ENCODE results near the gene USP30.

Gene USP30

DNA sequence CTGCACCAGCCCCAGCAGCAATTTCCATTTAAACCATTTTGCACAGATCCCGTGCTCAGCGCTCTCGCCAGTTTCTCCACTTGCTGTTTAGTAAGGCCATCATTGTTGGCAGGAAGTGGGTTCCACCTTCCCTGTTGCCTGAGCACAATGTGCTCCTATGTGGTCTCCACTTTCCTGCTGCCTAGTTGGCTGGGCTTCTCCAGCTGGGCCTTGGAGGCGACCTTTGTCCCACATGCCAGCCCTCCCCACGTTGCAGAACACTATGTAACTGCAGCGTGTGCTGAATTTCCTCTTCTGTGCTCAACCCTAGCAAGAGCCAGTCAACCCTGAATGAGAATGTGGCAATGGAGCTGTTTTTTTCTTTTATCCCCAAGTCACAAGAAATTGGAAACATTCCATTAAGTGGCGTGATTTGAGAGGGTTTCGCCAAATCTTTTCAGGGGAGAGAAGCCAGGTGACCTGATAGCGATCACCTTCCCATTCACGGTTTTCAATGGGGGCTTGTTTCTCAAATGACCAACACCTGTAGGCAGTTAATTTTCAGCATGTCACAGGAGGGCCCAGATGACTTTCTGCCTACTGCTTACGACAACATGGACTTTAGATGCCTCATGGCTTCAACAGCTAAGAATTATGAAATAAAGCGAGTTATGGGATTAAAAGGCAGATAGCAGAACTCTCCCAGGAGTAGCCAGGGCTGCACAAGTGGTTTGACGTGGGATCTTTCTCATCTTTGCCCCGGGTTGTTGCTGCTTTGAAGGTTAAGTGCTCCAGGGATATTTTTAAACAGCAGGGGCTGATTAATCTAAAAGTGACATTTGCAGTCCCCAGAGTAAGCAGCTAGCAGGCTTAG, 63.6 kb downstream of the USP30 start, which contains the start of gene ACACB:
Gene ACACB, plus strand, starts transcription at position 830 of the 853 bp plus-strand sequence. CDS start 22,819 bp downstream, outside the sequence.
- no peaks in the 10 kb centered on the region for H3K36me3 ChIP-seq (ENCODE audit: control insufficient read depth in 1 of 2, insufficient read depth in 2 of 2, low read length in 2 of 2)
- H3K4me3 ChIP-seq (ENCODE audit: low read depth in 1 of 2, low read length in 2 of 2), result peak within 1 kb of the TSS; percentile 33 to 35
- H3K4me1 ChIP-seq (ENCODE audit: control insufficient read depth in 1 of 2, insufficient read depth in 2 of 2, low read length in 2 of 2), result peaks cover 17 to 56% of the 10 kb centered on the region in 2 donors
- H3K27me3 ChIP-seq (ENCODE audit: low read depth, low read length), result no peaks in the 10 kb centered on the region
- H3K9me3 ChIP-seq (ENCODE audit: control insufficient read depth in 1 of 2, low read length in 2 of 2), result no peaks in the 10 kb centered on the region
- peak within 1 kb of the TSS; percentile 93 for H3K27ac ChIP-seq (ENCODE audit: low read length)

- H3K36me3 ChIP-seq (ENCODE audit: control insufficient read depth in 1 of 2, insufficient read depth in 2 of 2, low read length in 2 of 2), result no peaks in the 10 kb centered on the region
- H3K27ac ChIP-seq (ENCODE audit: low read length), result peak overlapping the region; percentile 93
- peak overlapping the region; percentile 33 to 35 for H3K4me3 ChIP-seq (ENCODE audit: low read depth in 1 of 2, low read length in 2 of 2)
- H3K4me1 ChIP-seq (ENCODE audit: control insufficient read depth in 1 of 2, insufficient read depth in 2 of 2, low read length in 2 of 2), result peaks cover 17 to 56% of the 10 kb centered on the region in 2 donors
- H3K9me3 ChIP-seq (ENCODE audit: control insufficient read depth in 1 of 2, low read length in 2 of 2), result no peaks in the 10 kb centered on the region
- no peaks in the 10 kb centered on the region for H3K27me3 ChIP-seq (ENCODE audit: low read depth, low read length)
Observed at GRCh38 chr12:109116611-109116949, 64.2 kb downstream of the USP30 start.

DNA sequence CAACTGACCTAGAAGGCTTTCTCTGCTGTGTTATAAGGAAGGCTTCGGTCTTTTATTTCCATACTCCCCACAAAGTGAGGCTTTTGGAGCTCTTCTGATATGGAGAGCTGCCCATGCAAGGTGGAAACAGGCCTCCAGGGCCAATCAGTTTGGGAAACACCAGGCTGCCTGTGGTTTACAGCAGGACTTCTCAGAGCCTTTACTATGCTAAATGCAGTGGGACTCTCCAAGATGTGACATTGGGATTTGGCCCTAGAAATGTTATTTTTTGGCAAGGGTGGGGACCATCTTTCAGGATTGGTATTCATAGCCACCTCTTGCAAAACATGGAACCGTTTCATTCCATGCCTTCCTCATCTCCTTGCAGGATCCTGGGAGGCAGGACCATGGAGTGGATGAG, 67.7 kb downstream of the USP30 start:
- no peak overlapping the region for H3K4me3 ChIP-seq (ENCODE audit: low read depth in 1 of 2, low read length in 2 of 2)
- H3K4me1 ChIP-seq (ENCODE audit: control insufficient read depth in 1 of 2, insufficient read depth in 2 of 2, low read length in 2 of 2), result peaks cover 16 to 32% of the 10 kb centered on the region in 2 donors
- no peaks in the 10 kb centered on the region for H3K9me3 ChIP-seq (ENCODE audit: control insufficient read depth in 1 of 2, low read length in 2 of 2)
- no peaks in the 10 kb centered on the region for H3K27me3 ChIP-seq (ENCODE audit: low read depth, low read length)
- H3K36me3 ChIP-seq (ENCODE audit: control insufficient read depth in 1 of 2, insufficient read depth in 2 of 2, low read length in 2 of 2), result no peaks in the 10 kb centered on the region
- no peak overlapping the region for H3K27ac ChIP-seq (ENCODE audit: low read length)

GRCh38 chr12:109120557-109120956, 68.2 kb downstream of the USP30 start:
- Histone ChIP-seq H3K4me3 (ENCODE audit: low read depth in 1 of 2, low read length in 2 of 2) (no peak overlapping the region), H3K27ac (ENCODE audit: low read length) (no peak overlapping the region), H3K27me3 (ENCODE audit: low read depth, low read length) (no peaks in the 10 kb centered on the region), H3K9me3 (ENCODE audit: control insufficient read depth in 1 of 2, low read length in 2 of 2) (no peaks in the 10 kb centered on the region), H3K36me3 (ENCODE audit: control insufficient read depth in 1 of 2, insufficient read depth in 2 of 2, low read length in 2 of 2) (no peaks in the 10 kb centered on the region), H3K4me1 (ENCODE audit: control insufficient read depth in 1 of 2, insufficient read depth in 2 of 2, low read length in 2 of 2) (peaks cover 12 to 28% of the 10 kb centered on the region in 2 donors)

- H3K36me3 ChIP-seq (ENCODE audit: control insufficient read depth in 1 of 2, insufficient read depth in 2 of 2, low read length in 2 of 2), result no peaks in the 10 kb centered on the region
- H3K4me1 ChIP-seq (ENCODE audit: control insufficient read depth in 1 of 2, insufficient read depth in 2 of 2, low read length in 2 of 2), result peaks cover 3 to 19% of the 10 kb centered on the region in 2 donors
- H3K27ac ChIP-seq (ENCODE audit: low read length), result no peak overlapping the region
- no peaks in the 10 kb centered on the region for H3K27me3 ChIP-seq (ENCODE audit: low read depth, low read length)
- no peak overlapping the region for H3K4me3 ChIP-seq (ENCODE audit: low read depth in 1 of 2, low read length in 2 of 2)
- no peaks in the 10 kb centered on the region for H3K9me3 ChIP-seq (ENCODE audit: control insufficient read depth in 1 of 2, low read length in 2 of 2)
Observed at GRCh38 chr12:109121346-109121880, 69.0 kb downstream of the USP30 start.

DNA sequence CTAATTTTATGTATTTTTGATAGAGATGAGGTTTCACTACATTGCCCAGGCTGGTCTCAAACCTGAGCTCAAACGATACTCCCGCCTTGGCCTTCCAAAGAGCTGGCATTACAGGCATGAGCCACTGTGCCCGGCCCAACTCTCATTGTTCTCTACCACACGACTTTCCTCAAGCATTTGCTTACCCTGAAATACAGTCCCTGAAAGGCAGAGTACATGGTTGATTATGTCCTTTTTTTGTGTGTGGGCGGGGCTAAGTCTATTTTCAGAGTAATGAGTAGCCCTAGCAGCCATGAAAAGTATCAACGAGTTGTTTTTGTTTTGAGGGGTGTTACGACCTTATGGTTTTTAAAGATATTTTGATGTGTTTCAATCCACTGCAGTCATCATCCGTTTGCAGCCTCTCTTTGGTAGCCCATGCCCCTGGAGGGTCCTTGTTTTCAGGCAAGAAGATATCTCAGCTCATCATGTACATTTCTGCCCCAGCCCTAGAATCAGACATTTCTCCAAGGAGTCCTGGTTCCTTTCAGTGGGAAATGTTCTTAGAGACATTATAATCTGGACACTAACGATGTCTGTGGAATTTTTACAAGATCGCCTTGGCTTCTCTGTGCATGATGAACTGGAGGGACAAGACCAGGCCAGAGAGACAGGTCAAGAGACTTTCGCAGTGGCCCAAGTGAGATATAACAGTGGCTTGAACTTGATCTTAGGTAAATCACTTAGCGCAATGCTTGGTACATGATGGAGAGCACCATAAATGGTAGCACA, 72.7 kb downstream of the USP30 start:
- Histone ChIP-seq H3K27ac (ENCODE audit: low read length) (no peak overlapping the region), H3K9me3 (ENCODE audit: control insufficient read depth in 1 of 2, low read length in 2 of 2) (no peaks in the 10 kb centered on the region), H3K27me3 (ENCODE audit: low read depth, low read length) (no peaks in the 10 kb centered on the region), H3K4me3 (ENCODE audit: low read depth in 1 of 2, low read length in 2 of 2) (no peak overlapping the region), H3K36me3 (ENCODE audit: control insufficient read depth in 1 of 2, insufficient read depth in 2 of 2, low read length in 2 of 2) (no peaks in the 10 kb centered on the region), H3K4me1 (ENCODE audit: control insufficient read depth in 1 of 2, insufficient read depth in 2 of 2, low read length in 2 of 2) (peaks cover 0 to 15% of the 10 kb centered on the region in 2 donors)

GRCh38 chr12:109125791-109126190, 73.4 kb downstream of the USP30 start:
- no peaks in the 10 kb centered on the region for H3K9me3 ChIP-seq (ENCODE audit: control insufficient read depth in 1 of 2, low read length in 2 of 2)
- H3K4me3 ChIP-seq (ENCODE audit: low read depth in 1 of 2, low read length in 2 of 2), result no peak overlapping the region
- peaks cover 0 to 12% of the 10 kb centered on the region in 2 donors for H3K4me1 ChIP-seq (ENCODE audit: control insufficient read depth in 1 of 2, insufficient read depth in 2 of 2, low read length in 2 of 2)
- no peaks in the 10 kb centered on the region for H3K27me3 ChIP-seq (ENCODE audit: low read depth, low read length)
- H3K27ac ChIP-seq (ENCODE audit: low read length), result no peak overlapping the region
- H3K36me3 ChIP-seq (ENCODE audit: control insufficient read depth in 1 of 2, insufficient read depth in 2 of 2, low read length in 2 of 2), result no peaks in the 10 kb centered on the region

DNA sequence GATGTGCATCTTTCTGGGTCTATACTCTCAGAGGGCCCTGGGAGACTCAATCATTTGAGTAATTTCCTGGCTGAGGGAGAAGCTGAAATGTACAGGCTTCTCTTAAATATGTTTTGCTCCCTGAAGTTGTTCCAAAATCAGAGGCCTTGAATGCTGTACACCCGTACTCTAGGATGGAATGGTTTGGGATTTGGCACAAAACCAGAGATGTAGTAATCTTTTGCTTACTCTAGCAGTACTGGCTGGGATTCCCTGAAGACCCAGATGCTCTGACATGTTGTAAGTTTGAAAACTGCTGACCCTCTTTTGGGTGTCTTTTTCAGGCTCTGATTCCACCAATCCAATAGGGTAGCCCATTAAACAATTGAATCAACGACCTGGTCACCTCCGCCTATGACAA, 74.4 kb downstream of the USP30 start:
- no peak overlapping the region for H3K4me3 ChIP-seq (ENCODE audit: low read depth in 1 of 2, low read length in 2 of 2)
- no peaks in the 10 kb centered on the region for H3K27me3 ChIP-seq (ENCODE audit: low read depth, low read length)
- peaks cover 0 to 12% of the 10 kb centered on the region in 2 donors for H3K4me1 ChIP-seq (ENCODE audit: control insufficient read depth in 1 of 2, insufficient read depth in 2 of 2, low read length in 2 of 2)
- H3K36me3 ChIP-seq (ENCODE audit: control insufficient read depth in 1 of 2, insufficient read depth in 2 of 2, low read length in 2 of 2), result no peaks in the 10 kb centered on the region
- H3K27ac ChIP-seq (ENCODE audit: low read length), result no peak overlapping the region
- H3K9me3 ChIP-seq (ENCODE audit: control insufficient read depth in 1 of 2, low read length in 2 of 2), result no peaks in the 10 kb centered on the region

DNA sequence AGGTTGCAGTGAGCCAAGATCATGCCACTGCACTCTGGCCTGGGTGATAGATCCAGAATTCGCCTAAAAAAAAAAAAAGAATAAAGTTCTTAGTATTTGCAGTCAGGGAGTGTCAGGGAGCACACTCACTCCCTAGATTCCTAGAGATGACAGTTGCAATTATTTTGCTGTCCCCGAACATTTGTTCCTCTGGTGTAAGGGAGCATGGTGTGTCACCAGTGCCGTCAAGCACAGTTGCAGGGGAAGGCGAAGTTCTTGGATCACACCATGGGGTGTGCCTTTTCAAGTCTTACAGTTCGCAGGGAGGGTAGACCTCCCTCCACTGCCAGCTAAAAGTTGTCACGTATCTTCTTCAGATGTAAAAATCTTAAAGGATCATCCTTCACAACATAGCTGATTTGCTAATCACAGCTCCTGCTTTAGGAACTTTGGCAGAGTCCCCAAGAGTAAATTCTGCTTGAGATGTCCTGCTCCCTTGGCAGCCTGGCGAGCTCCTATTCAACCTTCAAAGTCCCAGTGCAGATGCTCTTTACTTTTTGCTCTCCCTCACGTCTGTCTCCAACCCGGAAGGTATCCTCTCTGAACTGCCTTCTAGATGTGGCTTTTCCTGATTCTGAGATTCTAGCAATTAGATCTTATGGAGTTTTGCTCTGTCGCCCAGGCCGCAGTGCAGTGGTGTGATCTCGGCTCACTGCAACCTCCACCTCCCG, 75.3 kb downstream of the USP30 start:
- H3K4me3 ChIP-seq (ENCODE audit: low read depth in 1 of 2, low read length in 2 of 2), result no peak overlapping the region
- no peaks in the 10 kb centered on the region for H3K9me3 ChIP-seq (ENCODE audit: control insufficient read depth in 1 of 2, low read length in 2 of 2)
- H3K27me3 ChIP-seq (ENCODE audit: low read depth, low read length), result no peaks in the 10 kb centered on the region
- no peak overlapping the region for H3K27ac ChIP-seq (ENCODE audit: low read length)
- peaks cover 0 to 12% of the 10 kb centered on the region in 2 donors for H3K4me1 ChIP-seq (ENCODE audit: control insufficient read depth in 1 of 2, insufficient read depth in 2 of 2, low read length in 2 of 2)
- H3K36me3 ChIP-seq (ENCODE audit: control insufficient read depth in 1 of 2, insufficient read depth in 2 of 2, low read length in 2 of 2), result no peaks in the 10 kb centered on the region

DNA sequence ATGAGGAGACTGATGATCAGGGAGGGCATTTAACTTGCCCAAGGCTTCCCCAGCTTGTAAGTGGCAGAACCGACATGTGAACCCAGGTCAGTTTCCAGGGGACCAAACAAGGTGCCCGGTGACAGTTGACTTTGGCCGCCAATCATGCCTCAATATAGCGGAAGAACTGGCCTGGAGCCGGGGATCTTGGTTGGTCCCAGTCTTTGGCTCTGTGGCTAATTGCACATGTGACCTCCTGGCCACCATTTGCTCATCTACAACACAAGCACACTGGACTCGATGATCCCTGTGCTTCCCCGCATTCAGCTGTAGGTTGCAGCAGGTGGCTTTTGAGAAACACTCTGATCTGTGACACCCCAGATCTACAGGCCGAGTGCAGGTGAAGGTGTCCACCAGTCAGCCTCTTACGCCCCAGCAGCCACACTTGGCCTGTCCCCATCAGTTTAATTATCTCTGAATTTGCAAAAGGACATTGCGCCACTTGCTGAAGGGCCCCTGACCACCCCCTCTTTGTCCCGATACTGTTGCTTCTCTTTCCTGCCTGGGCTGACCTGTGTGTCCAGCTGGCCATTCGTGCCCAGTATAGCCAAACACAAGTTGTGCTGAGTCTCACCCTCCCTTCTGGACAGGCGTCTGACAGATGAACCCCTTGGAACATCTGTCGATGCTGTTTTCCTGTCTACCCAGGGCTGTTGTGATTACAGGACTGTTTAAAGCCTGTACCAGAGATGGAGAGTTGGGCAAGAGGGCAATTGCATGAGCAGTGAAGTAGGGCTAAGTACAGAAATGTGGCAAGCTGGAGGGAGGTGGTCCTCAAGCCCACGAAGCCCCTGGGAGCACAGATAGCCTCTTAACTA, 78.1 kb downstream of the USP30 start:
- H3K4me3 ChIP-seq (ENCODE audit: low read depth in 1 of 2, low read length in 2 of 2), result no peak overlapping the region
- no peak overlapping the region for H3K27ac ChIP-seq (ENCODE audit: low read length)
- H3K9me3 ChIP-seq (ENCODE audit: control insufficient read depth in 1 of 2, low read length in 2 of 2), result no peaks in the 10 kb centered on the region
- H3K36me3 ChIP-seq (ENCODE audit: control insufficient read depth in 1 of 2, insufficient read depth in 2 of 2, low read length in 2 of 2), result no peaks in the 10 kb centered on the region
- H3K27me3 ChIP-seq (ENCODE audit: low read depth, low read length), result no peaks in the 10 kb centered on the region
- peaks cover 0 to 14% of the 10 kb centered on the region in 2 donors for H3K4me1 ChIP-seq (ENCODE audit: control insufficient read depth in 1 of 2, insufficient read depth in 2 of 2, low read length in 2 of 2)

All from muscle layer of duodenum (tissue), 2 donors.